Cardiac septum (tissue), 1 donor: ENCODE data around the gene PLXNA3. TPM values are rescaled to one million over a fixed set of nuclear protein-coding genes. Genes with fewer than 3 reads are reported as not detected.
A peak's percentile ranks its signal among the peaks of the same experiment; 100 is the strongest.

Experiments
- DNase-seq: peaks from one replicate; pipeline ENCODE4 v3.0.0-alpha.2; 2020; ENCODE audit warnings: low spot score
- intact Hi-C: fragments of 100-400 bp; cut with DNase I; formaldehyde crosslinking; loops from one replicate; pipeline ENCODE4 v1.14.0; 2022
- total RNA-seq: library from RNA; stranded (reverse); fragmentation: NEBNext Ultra II Directional; extraction: Animal tissue kit (Norgen Biotek cat#: 25700); gene quantifications from one replicate; pipeline ENCODE4 v1.2.1, GENCODE V29; 2021
- donor health status: DM: no; HTN: no; CAD: no.

Gene PLXNA3
- total RNA-seq, 1 donor from 2014 or later, result 46.9 TPM

GRCh38 chrX:154471839-154472684, 14.0 kb downstream of the PLXNA3 start:
- intact Hi-C loops, result no loop called here
- no peak for DNase-seq

- DNase-seq, result no peak
- intact Hi-C loops, result no loop called here
Measured at GRCh38 chrX:154472685-154473632, 14.9 kb downstream of the PLXNA3 start.

- intact Hi-C loops, result no loop called here
Measured at GRCh38 chrX:154473683-154474082, 15.6 kb downstream of the PLXNA3 start.

DNA sequence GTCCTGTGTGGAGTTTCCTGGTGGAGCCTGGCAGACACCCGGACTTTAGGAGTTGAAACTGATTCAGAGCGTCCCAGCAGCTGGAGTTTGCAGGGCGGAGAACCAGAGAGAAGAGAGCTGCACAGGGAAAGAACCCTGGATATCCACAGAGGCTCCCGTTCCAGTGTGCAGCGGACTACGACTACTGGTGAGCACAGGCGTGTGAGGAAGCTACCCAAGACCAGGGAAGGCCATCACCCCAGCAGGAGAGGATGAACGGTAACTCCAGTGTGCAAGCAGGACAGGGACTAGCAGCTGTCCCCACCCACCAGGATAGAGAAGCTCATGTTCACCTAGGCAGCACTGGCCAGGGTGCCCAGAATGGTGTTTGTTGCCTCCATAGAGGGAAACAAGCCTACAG, 18.7 kb downstream of the PLXNA3 start:
- DNase-seq, result no peak

More at GRCh38 chrX:154473683-154474082, 15.6 kb downstream of the PLXNA3 start:
- no peak for DNase-seq

DNA sequence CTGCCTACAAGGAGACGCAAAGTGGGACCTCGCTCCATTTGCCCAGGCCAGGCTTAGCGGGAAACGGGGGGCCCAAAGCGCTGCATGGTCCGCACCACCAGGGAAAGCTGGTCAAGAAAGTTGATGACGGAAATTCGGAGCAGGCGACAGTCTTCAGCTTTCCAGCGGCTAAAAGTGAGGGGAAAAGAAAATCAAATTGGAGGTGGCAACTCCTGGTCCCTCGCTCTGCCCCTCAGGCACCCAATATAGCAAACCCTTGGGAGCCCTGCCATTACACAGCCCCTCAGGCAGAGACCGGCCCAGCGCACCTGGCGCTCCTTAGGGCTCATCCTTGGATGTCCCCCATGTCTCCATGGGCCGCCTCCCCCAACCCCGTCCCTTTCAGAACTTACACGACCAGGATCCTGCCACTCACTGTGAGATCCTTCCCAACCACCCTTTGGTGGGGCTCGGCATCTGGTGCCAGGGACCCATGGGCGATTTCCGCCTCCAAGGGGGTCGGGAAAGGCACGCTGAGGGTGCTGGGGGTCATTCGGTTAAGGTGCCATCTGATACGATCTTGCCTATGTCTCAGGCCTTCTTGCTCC, 19.9 kb downstream of the PLXNA3 start:
- intact Hi-C loops, result loop anchor here (2.0 kb wide), 1 partner anchor 33 kb away; the partner anchor contains the start of gene FAM50A
- no peak for DNase-seq

More for the DNA sequence above, 18.7 kb downstream of the PLXNA3 start:
- intact Hi-C loops, result no loop called here

GRCh38 chrX:154478728-154479622, 20.9 kb downstream of the PLXNA3 start, which contains the start of gene LAGE3:
Gene LAGE3 (minus strand): TSS chrX:154479281. CDS start chrX:154478915, 366 bp downstream.
- intact Hi-C loops, result loop anchor here (2.0 kb wide), 1 partner anchor 34 kb away; the partner anchor contains the start of gene FAM50A
- peak; percentile 97 for DNase-seq

- DNase-seq, result no peak
- intact Hi-C loops, result no loop called here
Measured at GRCh38 chrX:154481195-154481594, 23.1 kb downstream of the PLXNA3 start.

- DNase-seq, result no peak
- intact Hi-C loops, result no loop called here
Measured at GRCh38 chrX:154481911-154482601, 24.0 kb downstream of the PLXNA3 start.

DNA sequence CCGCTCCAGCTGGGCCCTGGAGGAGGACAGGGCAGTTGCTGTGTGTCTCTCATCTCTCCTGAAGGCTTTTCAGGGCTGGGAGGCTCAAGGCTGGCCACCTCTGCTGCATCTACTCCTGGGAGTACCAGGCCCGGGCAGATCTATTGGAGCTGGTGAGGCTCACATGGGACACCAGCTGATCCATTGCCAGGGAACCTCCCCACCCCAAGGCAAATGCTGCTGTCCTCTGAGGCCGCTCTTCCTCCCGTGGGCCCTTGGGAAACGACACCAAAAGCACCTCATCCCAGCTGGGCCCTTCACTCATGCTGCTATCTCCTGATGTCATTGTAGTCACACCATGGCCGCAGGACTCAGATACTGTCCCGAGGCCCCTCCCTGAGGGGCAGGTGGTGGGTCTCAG, 24.7 kb downstream of the PLXNA3 start:
- intact Hi-C loops, result no loop called here
- no peak for DNase-seq

DNA sequence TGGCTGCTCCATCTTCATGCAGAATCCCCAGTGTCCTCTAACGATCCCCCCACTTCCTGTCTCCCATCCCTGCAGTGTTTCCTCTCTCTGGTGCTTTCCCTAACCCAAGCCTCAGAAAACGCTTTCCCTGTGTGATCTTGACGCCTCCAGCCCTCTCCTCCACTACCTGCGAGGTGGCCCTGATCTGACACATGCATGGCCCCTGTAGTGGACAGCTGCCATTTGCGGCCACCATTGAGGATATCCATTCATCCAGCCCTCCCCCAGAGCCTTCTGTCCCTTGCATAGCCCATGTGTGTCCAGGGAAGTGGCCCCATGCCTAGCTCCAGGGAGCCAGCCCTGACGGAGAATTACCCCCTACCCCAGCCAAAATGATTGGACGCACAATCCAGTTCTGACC, 25.2 kb downstream of the PLXNA3 start:
- intact Hi-C loops, result no loop called here
- no peak for DNase-seq

DNA sequence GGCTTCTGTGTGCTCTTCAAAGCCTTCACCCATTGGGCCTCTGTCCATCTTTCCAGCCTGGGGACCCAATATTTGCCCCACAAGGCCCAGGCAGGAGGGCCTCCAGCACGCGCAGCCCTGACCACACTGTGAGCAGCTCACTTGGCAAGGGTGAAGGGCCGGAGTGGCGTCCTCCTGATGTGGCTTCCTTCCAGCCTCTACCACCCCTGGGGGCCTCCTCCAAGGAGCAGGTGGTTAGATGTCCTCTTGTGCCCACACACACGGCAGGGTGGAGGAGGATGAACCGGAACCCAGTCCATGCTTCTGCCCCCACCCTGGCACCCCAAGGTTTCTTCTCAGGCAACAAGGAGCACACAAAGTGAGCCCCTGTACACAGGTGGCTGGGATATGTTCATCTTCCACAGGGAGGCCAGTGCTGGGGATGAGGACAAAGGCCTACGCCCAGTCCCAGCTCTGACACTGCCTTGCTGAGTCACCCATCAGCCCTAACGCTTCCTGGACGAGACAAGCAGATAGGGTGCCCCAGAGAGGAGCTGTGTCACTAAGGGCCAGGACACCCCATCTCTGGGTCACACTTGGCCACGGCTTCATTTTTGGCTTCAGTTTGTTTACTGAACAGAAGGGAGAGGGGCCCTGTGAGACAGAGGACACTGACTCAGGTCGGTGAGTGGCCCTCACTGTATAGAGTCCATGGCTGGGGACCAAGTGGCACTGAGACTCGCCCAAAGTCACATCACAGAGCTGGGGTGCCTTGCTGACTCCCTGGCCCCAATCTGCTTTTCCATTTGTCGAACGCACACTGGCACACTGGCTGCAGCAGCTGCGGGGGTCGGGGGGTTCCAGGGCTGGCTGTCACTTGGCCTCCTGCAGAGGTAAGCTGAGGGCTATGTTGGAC, 26.4 kb downstream of the PLXNA3 start:
- intact Hi-C loops, result loop anchor here (5.0 kb wide), 1 partner anchor 47 kb away; the partner anchor contains the start of gene GDI1
- no peak for DNase-seq

DNA sequence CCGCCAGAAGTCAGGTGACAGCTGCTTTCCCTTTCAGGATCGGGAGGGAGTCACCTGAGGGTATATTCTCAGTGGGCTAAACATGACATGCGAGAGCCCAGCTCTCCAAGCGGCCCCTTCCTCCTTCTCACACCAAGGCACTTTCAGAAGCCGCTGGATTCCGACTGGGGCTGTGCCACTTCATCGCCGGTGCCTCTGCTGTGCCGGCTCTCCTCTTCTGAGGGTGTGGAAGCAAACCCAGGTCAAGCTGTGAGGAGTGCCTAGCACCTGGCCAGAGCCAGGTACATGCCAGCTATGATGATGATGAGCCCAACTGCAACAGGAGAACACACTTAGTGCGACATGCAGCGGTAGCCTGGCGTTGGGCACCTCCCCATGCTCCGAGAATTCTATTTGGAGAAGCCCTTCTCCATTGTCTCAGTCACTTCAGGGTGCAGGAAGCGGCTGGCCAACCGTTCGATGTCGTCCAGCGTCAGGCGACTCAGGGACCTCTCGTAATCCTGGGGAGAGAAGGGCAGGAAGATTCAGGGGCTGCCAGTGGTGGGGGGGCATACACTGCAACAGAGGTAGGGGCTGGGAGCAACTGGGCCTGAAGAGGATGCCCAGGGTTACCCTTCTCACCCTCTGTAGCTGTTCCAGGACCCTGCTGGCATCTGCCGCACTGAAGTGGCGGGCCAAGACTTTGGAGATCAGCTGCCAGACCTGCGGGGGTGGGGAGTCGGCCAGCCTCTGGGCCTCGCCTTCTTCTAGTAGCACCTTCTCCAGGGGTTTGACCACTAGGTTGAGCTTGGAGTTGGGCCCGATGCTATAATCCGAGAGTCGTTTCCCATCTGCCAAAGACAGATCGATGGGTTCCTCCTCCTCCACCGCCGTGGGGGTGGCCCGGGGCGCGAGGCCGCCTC, 27.3 kb downstream of the PLXNA3 start:
- intact Hi-C loops, result loop anchor here (5.0 kb wide), 1 partner anchor 48 kb away; the partner anchor contains the start of gene GDI1
- no peak for DNase-seq

DNA sequence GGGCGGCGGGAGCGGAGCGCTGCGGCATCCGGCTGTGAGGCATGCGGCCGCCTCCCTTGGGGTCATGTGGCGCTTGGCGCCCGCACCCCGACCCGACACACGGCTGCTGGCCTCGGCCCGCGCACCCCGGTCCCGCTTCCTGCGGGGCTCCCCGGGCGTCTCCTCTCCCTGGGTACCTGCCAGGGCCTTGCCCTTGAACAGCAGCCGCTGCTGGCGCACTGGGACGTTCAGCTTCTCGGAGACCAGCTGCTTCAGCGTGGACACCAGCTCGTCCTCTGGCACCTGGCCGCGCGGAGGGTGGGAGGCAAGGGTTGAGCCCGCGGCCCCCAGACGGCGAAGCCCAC, 27.9 kb downstream of the PLXNA3 start:
- DNase-seq, result no peak
- intact Hi-C loops, result loop anchor here (5.0 kb wide), 1 partner anchor 49 kb away; the partner anchor contains the start of gene GDI1

- intact Hi-C loops, result loop anchor here (5.0 kb wide), 1 partner anchor 49 kb away; the partner anchor contains the start of gene GDI1
- peak; percentile 81 for DNase-seq
Measured at GRCh38 chrX:154486396-154487207, 28.5 kb downstream of the PLXNA3 start, which contains the start of gene UBL4A. Gene UBL4A (minus strand): TSS chrX:154486615. CDS start chrX:154486584, 31 bp downstream.
